NCI-H2107 treated with DMSO at 0.1 percent for 48 hours (cell line): ENCODE data around the gene LINC00237.

Source experiments
- DNase-seq: peaks from one replicate; lab custom pipeline; 2025; ENCODE audit not compliant: unreplicated experiment; lab: John Stamatoyannopoulos, UW

The LINC00237 gene

DNA sequence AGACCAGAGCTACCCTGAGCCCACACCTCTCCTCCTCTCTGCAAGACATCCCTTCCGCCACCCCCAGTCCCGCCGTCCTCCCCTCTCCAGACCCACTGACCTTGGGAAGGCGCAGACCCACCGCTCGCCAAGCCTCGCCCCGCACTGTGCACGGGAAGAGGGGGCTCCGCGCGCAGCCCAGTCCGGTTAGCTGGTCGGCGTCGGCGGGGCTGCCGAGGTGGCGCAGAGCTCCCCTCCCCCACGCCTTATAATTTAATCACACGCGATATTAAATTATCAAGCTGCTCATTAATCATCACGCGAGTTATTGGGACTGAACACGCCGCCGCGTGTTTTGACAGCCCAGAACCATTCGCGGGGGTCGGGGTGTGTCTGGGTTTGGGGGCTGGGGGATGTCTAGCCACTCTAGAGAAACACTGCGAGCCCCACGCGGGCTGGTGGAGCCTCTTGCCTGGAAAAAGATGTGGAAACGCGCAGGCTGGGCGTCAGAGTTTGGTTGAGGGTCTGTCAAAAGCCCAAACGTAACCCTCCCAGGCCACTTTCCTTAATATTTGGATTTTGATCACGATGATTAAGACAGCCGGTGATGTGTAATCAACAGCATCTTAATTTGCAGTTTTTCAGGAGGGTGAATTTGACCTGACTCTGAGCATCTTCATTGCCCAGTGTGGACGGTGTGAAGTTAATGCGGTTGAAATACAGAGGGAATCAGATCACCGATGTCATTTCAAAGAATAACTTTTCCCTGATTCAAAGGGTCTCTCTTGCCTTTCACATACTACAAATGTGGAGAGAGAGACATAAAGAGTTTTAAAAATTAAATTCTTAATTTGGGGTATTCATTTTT lies at the start of gene LINC00237:
TSS of gene LINC00237 (minus strand) at position 188 of the 847 bp plus-strand sequence.
- DNase-seq: no peak

DNA sequence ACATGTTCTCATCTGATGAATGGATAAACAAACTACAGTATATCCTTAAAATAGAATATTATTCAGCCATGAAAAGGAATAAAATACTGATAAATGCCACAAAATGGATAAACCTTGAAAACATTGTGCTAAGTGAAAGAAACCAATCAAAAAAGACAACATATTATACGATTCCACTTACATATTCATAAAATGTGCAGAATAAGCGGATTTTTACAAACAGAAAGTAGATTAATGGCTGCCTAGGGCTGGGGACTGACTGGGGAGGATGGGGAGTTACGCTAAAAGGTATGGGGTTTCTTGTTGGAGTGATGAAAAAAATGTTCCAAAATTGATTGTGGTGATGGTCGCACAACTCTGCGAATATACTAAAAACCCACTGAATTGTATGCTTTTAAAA lies 49.1 kb upstream of the LINC00237 start:
- DNase-seq: no peak

DNA sequence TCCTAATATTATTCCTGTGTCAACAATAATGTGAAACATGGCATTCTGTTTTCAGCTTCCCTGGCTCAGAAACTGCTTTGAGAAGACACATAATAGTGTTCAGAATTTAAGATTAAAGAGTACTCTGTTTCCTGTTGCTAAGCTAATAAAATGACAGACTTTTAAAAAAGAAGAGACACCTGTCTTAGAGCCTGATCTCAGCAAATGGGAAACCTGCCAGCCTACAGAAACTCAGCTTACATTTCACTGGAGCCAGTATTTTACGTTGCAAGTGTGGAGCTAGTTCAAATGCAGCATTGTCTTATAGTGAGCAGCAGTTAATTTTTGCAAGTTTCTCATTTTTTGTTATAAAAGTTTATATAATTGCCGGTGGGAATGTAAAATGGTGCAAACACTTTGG lies 48.5 kb upstream of the LINC00237 start:
- DNase-seq: no peak

DNA sequence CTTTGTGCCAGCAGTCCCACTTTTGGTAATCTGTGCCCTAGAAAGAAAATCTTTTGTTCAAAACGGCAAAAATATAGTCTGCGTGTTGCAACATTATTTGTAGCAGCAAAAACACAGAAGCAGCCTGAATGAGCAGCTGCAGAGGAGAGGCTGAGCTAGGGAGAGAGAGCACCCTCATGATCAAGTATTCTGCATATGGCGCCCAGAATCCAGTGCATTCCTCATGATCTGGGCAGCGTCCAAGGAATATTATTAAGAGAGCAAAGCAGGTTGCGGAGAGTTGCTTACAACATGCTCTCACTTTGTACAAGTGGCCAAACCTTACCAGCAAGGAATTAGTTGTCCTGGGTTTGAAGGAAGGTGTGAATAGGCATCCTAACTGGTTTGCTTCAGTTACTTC lies 45.6 kb upstream of the LINC00237 start:
- no peak for DNase-seq

DNA sequence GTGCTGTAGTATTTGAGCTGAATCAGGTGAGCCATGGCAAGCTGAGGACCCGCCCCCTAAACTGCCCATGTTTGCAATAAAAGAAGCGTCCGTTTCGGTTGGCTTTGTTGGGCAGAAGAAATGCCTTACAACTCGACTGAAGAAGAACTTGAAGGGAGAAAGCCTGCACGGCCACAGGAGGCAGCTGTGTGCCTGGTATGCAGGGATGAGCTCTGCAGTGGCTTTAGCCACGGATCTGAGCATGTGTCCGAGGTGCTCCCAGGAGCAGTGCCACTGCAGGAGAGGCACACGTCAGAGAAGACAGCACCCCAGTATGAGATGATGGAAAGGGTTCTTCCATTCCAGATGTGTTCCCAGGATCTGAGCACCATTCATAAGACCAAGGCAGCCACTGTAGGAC lies 43.2 kb upstream of the LINC00237 start:
- no peak for DNase-seq

DNA sequence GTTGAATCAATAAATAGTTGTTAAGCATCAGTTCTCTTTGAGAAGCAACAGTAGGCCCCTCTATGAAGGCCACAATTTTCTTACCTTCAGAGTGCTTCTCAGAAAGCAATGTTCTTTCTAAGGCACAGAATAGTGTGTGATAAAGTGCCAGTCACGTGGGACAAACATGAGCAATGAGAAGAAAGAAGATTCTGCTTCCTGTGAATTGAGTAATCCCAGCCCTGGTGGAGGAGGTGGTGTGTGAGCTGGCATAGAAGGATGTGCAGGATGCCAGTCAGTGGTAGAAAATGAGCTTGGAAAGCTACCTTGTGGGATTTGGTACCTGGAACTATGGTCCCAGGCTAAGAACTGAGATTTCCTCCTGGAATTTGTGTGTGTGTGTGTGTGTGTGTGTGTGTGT lies 41.4 kb upstream of the LINC00237 start:
- no peak for DNase-seq

DNA sequence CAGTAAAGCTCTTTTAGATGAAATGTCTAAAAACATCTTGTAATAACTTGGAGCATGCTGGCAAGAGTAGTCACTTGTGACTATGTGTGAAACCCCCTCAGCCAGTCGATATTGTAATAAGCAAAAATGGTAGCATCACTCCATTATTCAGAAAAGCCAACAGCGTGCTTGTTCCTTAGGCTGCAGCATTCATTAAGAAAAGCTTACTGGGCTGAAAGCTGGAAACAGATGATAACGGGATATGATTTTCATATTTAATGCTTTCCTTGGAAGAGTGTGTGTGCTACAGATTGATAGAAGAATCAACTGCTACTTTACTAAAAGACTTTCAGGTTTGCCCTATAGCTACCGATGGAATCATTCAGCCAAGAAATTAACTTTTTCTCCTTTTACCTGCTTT lies 40.1 kb upstream of the LINC00237 start:
- DNase-seq: no peak

DNA sequence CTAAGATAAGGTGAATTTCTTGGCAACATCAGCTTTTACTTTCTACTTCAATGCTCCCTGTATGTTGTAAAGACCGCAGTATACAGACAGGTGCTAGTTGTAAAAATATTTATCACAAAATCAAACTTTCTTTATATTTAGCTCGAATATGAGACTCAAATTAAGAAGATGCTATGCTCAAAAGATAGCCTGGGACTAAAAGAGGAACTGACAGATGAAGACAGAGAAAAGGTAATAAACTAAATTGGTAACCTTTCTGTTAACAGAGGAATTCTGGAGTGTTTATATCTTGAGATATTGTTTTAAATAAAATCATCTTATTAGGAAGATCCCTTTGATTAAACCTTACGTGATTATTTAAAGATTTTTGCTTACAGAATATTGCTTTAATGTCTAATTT lies 39.3 kb upstream of the LINC00237 start:
- no peak for DNase-seq

DNA sequence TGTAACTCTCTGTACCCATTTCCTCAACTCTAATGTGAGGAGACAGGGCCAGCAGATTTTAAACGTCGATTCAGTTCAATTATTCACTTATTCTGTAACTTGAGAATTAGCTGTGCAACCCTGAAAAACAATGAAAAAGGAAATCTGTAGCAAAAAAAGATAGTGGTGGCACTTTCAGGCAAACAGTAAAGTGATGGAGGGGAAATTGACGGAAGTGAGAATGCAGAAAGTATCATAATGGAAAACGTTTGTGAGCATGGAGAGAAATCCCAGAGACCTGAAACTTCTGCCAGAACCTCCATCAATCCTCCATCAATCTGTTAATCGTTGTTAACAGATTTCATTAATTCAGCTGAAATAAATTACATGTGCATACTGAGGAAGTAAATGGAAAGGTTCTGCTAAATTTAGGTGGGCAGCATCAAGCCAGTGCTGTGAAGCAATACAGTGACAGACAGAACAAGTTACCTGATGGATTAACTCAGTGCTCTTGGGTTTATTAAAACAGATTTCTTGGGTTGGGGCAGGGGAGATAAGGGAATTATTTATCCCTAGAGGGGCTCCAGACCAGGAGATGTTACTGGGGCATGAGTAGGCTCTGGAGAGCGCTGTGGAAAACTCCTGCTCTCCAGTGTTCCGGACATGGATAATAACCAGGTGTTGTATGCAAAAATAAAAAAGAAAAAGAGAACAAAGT lies 37.2 kb upstream of the LINC00237 start:
- no peak for DNase-seq

DNA sequence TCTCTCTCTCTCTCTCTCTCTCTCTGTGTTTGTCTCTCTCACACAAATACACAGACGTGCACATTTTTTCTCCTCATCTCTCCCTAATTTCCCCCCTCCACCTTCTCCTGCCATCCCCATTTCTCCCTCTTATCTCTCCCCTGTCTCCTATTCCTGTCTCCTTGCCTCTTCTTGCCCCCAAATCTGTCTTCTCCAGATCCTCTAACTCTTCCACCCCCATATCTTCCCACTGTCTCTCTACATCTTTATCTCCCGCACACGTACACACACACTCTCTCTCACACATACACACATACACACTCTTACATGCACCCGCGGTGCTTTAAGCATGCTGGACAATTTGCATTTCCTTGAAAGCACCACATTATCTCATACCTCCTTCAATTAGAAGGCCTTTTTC lies 35.7 kb upstream of the LINC00237 start:
- DNase-seq: no peak

DNA sequence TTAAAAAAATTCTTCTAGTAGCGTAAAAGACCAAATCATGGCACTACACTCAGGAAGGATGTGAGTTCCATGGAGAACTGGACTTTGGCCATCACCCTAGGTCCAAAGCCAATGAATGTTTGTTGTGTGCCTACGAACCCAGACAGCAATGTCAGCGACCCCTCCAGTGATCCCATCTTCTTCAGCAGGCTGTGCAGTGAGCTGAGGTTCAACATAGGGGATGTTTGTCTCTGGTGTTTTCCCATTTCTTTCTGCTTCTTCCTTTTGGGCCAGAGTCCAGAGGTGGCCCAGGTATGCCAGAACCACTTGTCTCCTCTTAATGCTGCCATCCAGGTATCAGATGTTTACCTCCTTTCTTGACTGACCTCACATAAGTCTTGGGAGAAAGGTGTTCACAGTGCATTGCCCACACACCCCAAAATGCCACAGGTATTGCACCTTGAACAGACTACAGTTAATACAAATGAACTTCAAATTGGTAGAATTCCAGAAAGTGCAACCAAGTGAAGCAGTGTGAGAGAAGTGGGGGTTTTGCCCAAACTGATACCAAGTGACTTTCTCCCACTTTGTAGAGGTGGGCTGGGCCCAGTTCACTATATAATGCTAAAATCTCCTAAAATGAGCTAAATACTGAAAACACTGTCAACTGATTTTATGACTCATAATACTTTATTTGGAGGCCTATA lies 33.9 kb upstream of the LINC00237 start:
- DNase-seq: no peak

DNA sequence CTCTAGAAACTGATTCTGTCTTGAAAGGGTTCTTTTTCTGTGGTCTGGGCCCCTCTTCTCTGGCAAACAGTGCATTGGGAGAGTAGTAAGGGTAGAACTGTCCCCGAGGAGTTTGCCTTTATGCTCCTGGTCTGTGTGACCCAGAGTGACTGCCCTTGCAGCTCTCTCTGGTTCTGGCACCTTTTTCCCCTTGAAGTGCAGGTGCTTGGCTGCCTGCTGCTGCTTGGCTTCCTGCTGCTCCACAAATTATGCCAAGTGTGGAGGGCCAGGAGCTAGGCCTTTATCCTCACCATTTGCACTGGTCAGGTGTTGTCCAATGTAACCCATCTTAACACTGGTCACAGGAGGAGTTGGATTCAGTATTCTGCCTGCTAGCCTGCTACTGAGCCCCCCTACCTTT lies 30.9 kb upstream of the LINC00237 start:
- no peak for DNase-seq

DNA sequence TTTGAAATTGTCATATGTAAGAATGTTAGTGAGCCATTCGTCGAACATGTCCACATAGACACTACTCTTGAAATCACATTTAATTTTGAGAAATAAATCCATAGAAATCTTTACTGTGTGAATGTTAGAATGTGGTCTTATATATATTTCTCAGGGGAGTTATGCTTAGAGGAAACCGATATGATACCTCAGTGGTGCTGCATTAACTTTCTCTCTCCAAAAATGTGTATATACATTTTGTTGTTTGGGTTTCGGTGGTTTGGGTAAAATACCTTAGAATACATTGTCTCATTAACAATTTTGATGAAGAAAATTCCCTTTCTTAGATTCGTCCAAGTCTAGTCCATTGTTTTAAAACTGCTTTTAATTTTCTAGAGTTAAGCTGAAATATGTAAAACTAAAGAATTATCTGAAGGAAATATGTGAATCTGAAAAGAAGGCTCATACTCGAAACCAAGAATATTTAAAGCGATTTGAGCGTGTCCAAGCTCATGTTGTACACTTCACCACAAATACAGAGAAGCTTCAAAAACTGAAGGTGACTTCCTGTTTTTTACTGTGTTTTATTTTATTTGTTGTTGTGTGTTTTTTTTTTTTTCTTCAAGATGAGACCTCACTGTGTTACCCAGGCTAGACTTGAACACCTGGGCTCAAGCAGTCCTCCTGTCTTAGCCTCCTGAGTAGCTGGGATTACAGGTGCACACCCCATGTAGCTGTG lies 30.0 kb upstream of the LINC00237 start:
- no peak for DNase-seq

DNA sequence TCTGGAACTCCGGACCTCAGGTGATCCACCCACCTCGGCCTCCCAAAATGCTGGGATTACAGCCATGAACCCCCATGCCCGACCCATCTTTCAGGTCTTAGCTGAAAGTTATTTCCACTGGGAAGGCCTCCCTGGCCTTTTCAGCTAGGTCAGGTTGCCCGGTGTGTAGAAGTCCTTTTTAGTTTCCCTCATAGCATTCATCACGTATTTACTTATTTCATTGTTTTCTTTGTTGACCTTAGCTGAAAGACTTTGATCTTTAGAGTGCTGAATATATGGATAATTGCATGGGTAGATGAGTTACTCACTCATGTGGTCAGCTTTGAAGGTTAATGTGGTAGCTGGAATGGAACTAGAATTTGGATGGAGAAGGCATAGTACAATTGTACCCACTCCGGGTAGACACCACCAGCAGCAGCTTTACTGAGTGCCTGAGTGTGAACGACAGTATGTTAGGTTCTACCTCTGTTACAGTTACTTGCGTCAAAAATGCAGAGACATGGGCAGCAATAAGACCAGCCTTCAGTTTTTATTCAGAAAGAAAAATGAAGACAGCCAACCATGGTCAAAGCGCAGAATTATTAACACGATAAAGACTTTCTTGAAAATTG lies 28.8 kb upstream of the LINC00237 start:
- no peak for DNase-seq

DNA sequence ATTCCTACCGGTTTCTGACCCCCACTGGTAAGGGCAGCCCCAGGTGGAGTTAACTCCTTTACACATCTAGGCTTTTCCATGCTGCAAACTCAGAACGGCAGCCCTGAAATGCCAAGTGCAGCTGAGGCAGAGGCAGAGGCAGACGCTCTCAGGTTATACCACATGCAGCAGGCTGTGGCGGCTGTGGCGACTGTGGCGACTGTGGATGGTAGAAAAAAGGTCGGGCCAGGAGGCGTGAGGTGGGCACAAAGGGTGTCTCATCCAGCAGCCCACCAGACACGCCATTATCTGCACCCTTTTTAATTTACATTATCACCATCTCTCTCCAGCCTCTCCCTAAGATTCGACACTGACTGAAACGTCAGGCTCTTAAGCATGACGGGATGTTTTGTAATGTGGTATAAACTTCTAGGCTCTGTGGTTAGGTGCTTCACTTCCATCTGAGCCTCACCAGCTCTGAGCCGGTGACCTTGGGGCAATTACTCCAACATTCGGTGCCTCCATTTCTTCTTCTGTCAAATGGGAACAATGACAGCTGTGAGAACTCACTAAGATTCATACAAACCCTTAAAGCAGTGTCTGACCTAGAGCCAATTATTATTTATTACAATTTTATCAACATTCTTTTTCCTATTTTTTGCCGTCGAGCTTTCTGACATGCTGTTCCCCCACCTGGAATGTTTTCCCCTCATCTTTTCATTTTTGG lies 27.9 kb upstream of the LINC00237 start:
- DNase-seq: no peak

DNA sequence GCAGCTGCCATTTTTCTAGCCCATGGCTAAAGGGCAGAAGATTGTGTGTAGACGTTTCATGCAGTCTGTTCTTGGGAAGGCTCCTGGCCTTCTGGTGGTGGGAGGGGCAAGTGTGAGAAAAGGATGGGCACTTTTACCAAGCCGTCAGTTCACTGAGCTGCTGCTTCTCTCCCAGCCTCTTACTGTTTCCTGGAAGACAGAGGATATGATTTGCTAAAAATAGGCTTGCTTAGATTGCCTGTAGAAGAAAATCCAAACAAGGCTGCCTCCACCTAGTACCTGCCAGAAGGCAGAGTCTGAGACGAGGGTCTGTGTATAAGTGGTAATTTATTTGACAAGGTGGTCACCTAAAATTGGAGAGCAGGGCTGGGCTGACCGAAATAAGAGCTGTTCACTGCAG lies 27.2 kb upstream of the LINC00237 start:
- DNase-seq: no peak

DNA sequence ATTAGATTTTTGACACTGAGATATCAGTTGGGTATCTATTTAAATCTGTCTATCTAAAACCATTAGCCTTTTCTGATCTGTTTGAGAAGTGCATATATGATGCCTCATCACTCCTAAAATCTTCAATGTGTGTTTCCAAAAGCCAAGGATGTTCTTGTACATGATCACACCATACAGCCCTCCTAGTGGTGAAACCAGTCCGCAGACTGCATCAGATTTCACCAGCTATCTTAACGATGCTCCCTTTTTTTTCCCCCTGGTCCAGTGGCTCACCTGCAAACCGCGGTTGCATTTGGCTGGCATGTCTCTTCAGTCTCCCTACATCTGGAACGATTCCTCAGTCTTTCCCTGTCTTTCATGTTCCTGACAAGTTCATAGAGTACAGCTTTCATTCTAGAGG lies 23.7 kb upstream of the LINC00237 start:
- DNase-seq: no peak

DNA sequence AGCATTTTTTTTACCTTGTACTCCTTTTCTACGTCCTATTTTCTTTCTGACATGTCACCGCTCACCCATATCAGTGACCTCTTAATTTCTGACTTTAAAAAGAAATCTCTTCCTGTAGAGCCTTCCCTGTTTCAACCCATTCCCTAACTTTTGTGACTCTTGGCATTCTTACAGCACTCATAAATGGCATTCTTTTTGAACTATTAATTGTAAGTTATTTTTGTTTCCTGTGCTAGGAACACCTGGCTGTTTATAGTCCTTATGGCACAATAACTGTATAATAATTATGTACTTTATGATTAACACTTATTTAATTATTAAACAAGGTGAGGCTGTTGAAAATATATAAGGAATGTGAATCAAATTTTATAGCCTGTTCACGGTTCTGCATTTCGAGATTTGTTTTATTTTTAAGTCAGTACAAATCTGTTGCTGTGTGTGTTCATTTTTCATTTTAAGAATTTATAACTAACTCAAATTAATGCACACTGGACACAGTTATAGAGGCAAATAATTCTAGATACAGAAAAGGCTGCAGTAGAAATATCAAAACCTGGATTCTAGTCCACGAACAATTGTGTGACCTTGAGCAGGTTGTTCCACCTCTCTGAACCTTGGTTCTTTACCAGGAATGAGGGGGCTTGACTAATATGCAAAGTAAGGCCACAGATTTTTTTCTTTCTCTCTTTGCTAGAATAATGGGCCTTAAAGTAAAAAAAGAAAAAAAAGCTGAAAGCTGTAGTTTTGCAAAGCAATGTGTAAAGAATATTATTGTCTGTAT lies 21.2 kb upstream of the LINC00237 start:
- no peak for DNase-seq

DNA sequence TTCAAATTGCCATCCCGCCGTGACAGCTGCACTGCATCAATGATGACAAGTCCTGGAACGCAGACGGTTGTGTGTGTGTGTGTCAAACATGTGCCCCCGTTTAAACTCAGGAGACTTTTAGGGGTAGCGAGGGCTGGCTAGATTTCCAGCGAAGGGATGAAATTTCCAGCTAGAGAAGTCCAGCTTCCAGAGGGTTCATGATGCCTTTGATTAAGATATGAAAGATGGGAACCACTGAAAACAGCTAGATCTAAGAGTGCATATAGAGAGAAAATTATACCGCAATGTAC lies 20.4 kb upstream of the LINC00237 start:
- DNase-seq: no peak
